HG03135 (cell line): ENCODE data around the gene ADAMTSL4.

Experiments
- ATAC-seq: cut with Tn5 transposase; IDR thresholded peaks from one replicate; pipeline ENCODE4 v1.9.1; 2021; ENCODE audit warnings: mild to moderate bottlenecking, moderate library complexity; ENCODE audit not compliant: unreplicated experiment

Gene ADAMTSL4

DNA sequence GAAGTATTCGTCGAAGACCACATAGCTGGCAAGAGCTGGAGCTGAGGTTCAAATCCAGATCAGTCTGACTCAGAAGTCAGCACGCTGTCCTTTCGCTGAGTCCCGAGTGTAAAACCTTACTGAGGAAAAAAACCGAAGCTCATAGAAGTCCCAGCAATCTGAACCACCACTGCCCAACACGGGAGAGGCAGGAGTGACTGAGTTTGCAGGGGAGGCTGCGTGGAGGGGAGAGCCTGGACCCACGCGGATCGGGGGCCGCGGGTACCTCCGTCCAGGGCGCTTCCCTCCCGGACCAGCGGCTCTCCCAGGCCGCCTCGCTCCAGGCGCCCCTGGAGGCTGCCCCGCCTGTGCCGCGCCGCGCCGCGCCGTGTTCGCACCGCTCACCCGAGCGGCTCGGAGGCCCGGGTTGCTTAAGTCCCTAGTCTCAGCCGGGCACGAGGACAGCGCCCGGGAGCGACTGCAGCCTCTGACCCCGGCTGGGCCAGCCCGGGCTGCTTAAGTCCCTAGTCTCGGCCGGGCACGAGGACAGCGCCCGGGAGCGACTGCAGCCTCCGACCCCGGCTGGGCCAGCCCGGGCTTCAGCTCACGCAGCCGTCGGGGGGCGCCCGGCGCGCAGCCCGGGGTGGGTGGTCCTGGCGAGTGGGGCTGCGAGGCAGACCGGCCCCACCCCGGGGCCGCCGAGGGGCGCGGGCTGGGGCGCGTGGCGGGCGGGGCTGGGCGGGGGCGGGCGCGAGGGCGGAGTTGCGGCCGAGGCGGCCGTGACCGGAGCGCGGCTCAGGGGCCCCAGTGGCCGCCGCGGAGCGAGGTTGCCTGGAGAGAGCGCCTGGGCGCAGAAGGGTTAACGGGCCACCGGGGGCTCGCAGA lies at the start of gene ADAMTSL4:
Gene ADAMTSL4 (plus strand): TSS at position 777 of the 864 bp plus-strand sequence. CDS start 2,881 bp downstream, outside the sequence.
- ATAC-seq = no peak

GRCh38 chr1:150505431-150505830 lies 43.8 kb upstream of the ADAMTSL4 start:
- ATAC-seq = no peak

GRCh38 chr1:150507912-150508864 lies 41.0 kb upstream of the ADAMTSL4 start, which contains the start of gene ECM1:
Gene ECM1, plus strand, starts transcription at chr1:150508109. Its CDS starts 101 bp downstream, at chr1:150508210.
- ATAC-seq = no peak

- no peak for ATAC-seq
Observed at GRCh38 chr1:150508982-150509381, 40.2 kb upstream of the ADAMTSL4 start.

DNA sequence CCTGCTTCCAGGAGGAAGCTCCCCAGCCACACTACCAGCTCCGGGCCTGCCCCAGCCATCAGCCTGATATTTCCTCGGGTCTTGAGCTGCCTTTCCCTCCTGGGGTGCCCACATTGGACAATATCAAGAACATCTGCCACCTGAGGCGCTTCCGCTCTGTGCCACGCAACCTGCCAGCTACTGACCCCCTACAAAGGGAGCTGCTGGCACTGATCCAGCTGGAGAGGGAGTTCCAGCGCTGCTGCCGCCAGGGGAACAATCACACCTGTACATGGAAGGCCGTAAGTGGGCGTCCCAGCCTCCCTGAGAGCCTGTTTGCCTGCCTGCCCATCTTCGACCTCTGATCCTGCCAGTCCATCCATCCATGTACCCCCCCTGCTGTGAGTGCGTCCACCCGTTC lies 37.7 kb upstream of the ADAMTSL4 start:
- no peak for ATAC-seq

DNA sequence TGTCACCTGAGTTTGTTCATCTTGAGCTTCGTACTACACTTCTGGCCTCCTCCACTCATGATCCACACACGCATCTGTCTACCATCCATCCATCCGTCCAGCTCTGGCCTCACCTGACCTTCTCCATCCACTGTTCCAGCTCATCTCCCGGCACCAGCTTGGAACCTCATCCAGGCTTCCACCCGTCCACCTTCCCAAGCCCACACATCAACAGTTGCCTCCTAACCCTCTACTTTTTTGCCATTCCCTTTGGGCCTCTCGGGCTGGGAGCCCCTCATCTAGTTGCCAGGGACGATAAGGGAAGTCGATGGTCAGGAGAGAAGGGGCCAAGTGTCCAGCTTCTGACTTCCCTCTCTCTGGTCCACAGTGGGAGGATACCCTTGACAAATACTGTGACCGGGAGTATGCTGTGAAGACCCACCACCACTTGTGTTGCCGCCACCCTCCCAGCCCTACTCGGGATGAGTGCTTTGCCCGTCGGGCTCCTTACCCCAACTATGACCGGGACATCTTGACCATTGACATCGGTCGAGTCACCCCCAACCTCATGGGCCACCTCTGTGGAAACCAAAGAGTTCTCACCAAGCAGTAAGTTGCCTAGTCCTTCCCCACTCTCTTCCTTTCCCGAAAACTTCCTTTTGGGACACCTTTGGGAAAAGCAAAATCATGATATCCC lies 37.1 kb upstream of the ADAMTSL4 start:
- no peak for ATAC-seq

DNA sequence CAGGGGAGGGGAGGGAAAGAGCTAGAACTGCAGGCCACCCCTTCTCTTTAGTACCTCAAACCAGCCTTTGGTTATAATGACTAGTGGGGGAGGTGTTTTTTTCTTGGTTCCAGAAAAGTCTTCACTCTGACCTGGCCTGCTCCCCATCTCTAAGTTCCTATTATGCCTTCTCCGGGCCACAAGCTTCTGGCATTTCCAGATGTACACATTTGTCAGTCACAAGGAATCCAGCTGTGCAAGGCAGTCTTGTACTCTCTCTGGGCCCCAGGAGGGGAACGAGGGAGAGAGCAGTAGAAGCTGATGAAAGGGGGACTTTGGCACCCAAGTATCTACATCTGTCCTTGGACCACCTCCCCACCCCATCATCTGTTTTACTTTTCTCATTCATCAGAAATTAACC lies 36.4 kb upstream of the ADAMTSL4 start:
- no peak for ATAC-seq

DNA sequence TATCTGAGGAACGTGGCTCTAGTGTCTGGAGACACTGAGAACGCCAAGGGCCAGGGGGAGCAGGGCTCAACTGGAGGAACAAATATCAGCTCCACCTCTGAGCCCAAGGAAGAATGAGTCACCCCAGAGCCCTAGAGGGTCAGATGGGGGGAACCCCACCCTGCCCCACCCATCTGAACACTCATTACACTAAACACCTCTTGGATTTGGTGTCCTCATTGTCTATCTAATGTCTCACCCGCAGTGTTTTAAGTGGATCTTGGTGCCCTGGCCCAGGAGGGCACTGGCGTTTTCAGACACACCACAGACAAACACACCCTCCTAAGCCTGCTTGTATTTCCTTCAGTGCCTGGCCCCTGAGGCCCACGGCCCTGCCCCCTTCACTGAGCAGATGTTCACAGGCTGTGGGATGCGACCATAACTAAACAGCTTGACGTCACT lies 35.8 kb upstream of the ADAMTSL4 start:
- ATAC-seq = no peak

DNA sequence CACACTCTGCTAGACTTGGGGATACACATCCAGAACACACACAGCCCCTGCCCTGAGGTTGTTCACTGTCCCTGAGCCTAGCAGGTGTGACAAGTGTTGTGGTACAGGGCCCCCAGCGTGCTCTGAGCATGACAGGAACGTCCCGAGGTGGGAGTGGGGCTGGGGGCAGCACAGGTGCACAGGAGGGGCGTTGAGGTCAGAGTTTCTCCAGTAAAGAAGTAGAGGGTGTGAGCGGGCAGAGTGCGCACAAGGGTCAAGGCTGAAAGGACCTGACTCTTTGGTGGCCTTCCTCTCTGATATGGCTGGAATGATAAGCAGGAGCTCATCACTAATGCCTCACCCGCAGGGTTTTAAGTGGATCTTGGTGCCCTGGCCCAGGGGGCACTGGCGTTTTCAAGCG lies 34.9 kb upstream of the ADAMTSL4 start:
- no peak for ATAC-seq

DNA sequence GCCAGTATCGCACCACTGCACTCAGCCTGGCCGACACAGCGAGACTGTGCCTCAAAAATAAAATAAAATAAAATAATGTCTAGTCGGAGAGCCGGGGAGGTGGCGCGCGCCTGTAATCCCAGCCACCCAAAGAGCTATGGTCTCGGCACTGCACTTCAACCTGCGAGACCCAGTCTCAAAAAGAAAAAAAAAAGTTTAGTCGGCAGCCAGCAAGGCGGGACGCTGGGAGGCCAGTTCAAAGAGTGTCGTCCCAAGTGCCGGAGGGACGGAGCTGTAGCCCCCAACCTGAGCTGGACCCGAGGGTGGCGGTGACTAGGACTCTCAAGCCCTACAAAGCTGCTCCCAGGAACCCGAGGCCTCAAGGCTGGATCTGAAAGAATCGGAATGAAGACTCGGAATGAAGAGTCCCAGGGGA lies 34.3 kb upstream of the ADAMTSL4 start:
- ATAC-seq = no peak

- peak; percentile 93 for ATAC-seq
Observed at GRCh38 chr1:150515328-150516049, 33.7 kb upstream of the ADAMTSL4 start, which contains the start of gene FALEC. Gene FALEC, plus strand, starts transcription at chr1:150515752.

DNA sequence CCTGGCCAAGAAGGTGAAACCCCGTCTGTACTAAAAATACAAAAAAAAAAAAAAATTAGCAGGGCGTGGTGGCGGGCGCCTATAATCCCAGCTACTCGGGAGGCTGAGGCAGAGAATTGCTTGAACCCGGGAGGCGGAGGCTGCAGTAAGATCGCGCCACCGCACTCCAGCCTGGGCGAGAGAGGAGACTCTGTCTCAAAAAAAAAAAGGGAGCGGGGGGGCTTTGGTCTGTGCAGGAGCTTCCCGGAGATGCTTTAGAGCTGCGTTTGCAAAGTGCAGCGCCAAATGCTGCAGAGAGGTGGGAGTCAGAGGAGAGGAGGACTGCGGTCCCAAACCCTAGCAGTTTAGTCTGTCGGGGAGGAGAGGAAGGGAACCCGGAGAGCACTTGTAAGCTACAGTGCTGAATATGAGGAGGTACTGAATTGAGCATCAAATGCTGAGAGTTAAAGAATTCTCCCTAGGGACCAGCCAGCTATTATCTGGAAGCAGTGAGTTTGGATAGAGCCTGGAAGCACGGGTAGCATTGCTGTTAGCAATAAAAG lies 33.1 kb upstream of the ADAMTSL4 start:
- no peak for ATAC-seq

DNA sequence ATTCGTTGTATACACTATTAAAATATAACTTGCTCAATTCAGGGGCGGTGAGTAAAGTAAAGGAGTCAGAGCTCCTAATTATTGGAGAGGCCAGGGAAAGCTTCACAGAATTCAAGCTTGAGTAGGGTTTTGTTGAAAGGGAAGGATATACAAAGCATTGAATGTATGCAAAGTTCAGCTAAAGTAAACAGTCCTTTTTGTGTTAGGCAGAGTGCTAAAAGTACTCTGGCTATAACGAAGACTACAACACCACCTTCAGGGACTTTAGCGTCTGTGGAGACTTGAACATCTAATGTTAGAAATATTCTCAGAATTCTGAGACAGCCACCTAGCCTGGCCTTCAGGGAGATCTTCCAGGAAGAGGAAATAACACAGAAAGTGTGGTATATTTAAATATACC lies 32.6 kb upstream of the ADAMTSL4 start:
- no peak for ATAC-seq

- no peak for ATAC-seq
Observed at GRCh38 chr1:150521196-150521968, 27.8 kb upstream of the ADAMTSL4 start.

GRCh38 chr1:150525348-150525747 lies 23.9 kb upstream of the ADAMTSL4 start:
- no peak for ATAC-seq

DNA sequence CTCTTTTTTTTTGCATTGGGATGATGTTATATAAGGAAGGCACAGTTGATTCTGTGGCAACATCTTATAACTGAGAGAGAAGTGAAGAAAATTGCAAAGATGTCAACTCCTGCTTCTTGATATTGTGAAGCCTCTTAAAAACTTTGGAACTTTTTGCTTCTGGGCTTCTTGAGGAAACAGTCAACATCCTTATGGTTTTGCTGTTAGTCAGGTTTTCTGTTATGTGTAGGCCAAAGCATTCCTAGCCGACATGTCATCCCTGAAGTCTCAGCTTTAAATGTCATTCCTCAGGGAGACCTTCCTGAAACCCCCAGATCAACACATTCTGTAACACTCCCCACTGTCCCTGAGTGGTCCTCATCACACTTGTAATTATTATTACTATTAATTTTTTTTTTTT lies 21.0 kb upstream of the ADAMTSL4 start:
- no peak for ATAC-seq

- ATAC-seq = no peak
Observed at GRCh38 chr1:150529017-150529416, 20.2 kb upstream of the ADAMTSL4 start.

DNA sequence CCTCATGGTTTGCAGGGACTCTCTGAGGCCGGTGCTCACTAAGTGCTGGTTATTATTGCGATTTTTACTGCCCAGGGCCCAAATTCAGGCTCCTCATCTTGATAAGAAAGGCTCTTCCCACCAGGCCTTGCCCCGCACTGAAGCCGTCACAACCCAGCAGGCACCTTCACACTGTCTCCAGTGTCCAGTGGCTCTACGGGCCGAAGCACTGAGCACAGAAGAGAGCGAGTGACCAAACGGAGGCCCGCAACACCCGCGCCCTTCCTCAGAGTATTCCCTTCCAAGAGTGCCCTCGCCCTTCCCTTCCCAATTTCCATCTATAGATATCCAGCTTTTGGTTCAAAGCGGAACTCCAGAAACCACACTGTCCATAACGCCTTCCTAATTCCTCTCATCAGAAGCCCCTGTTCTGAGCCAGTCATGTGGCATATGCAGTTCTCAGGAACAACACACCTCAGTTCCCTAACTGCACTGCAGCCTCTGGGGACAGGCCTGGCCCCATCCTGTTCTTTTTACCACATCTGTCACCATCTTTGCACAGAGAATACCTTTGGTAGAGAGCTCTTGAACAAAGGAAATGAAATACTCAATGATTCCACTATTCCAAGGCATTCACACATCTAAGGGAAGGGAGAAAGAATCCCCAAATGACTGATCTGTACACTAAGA lies 18.6 kb upstream of the ADAMTSL4 start:
- no peak for ATAC-seq

DNA sequence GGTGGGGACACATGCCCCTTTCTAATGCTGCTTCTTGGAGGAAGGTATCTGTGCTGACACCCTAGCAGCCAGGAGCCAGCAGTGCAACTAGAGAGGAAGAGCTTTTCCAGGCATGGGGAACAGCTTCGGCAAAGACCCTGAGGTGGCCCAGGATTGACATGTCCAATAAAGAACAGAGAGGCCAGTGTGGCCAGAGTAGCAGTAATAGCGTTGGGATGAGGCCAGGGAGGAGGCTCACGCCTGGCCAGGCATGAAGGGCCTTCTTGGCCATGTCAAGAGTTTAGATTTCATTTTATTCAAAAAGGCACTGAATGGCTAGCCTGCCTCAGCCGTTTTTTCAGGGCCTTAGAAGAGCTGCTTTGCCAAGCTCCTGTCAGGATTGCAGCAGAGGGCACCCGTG lies 16.3 kb upstream of the ADAMTSL4 start:
- no peak for ATAC-seq
